NCI-H2196 (cell line): ENCODE data around the gene DGCR8.
A peak's percentile ranks its signal among the peaks of the same experiment; 100 is the strongest.

Experiments
- DNase-seq: peaks from one replicate; lab custom pipeline; 2025; ENCODE audit not compliant: unreplicated experiment; lab: John Stamatoyannopoulos, UW

DGCR8 gene

DNA sequence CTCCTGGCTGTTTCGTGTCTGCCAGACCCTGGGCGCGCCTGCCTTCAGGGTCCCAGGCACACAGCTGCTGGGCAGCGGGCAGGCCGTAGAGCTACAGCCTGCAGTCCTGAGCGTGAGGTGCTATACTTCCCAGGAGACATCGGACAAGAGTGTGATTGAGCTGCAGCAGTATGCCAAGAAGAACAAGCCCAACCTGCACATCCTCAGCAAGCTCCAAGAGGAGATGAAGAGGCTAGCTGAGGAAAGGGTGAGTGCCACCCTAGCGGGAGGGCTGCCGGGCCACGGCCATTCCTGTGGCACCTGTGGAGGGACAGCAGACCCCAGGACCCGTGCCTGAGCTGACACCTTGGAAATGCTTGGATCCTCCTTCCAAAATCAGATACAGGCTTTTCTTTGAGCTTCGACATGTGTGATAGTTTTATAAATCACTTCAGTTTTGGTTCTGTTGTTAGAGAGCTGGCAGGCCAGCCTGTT lies 28.8 kb downstream of the DGCR8 start:
- DNase-seq = no peak

- DNase-seq = no peak
Observed at GRCh38 chr22:20109411-20110358, 29.6 kb downstream of the DGCR8 start.

DNA sequence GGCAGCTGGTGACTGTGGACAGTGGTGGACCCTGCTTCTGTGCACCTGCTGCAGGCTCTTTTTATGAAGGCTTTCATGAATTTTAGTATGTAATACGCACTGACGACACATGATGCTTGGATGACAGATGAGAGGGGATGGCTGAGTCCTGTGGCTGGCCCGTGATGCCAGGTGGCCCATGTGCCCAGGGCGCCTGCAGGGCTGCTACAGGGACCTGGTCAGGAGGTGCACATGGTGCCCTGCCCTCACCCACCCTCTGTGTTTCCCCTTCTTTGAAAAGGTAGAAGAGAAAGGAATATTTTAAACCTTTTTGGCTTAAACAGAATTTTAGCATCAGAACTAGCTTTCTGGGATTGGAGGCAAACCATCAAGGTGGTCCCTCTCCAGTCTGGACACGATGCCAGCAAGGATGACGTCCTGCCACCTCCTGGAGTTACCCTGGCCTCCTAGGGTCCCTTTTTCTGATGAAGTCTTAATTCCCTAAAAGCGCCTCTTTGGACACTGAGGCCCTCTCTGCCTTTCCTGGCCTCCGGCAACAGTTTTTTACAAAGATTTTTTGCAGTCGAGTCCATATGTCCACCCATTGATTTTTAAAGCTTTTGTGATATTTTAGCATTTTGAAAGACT lies 30.4 kb downstream of the DGCR8 start:
- DNase-seq = no peak

- peak; percentile 7 for DNase-seq
Observed at GRCh38 chr22:20111045-20111688, 31.1 kb downstream of the DGCR8 start.

DNA sequence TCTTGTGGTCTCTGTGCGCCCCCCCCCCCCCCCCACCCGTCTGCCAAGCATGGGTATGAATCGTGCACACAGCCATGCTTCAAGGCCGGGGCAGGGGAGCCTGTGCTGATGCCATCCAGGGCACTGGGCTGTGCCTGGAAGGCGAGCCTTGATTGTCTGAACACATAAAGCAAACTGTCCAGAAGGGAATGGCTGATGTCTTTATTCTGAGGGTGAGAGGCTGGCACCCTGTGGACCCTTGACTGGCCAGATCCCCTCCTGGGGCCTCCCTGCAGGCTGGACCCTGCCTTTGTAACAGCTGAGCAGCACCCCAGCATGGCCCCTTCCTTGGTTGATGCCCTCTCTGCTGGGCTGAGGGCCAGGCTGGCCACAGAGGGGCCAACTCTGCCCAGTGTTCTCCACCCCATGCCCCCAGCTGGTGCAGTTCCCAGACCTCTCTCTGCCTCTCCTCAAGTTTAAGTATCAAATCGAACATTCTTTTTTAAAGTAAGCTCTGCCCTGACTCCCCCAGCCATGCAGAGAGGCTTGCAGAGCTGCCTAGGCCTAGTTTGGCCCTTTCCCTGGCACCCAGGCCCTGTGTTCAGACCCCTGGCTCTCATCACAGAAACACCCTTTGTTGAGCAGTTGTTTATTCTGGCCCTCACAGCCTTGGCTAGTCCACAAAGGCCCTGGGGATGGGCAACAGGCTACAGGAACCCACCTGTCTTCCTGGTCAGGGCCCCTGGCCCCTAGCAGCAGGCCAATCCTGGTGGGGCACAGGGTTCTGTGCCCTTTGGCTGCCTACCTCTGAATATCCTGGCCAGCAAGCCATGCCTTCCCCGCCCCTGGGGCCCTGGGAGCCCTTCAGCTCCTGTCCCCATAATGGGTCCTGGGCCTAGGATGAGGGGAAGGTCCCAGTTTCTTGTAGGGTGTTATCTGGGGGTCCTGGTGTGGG lies 31.9 kb downstream of the DGCR8 start:
- no peak for DNase-seq

DNA sequence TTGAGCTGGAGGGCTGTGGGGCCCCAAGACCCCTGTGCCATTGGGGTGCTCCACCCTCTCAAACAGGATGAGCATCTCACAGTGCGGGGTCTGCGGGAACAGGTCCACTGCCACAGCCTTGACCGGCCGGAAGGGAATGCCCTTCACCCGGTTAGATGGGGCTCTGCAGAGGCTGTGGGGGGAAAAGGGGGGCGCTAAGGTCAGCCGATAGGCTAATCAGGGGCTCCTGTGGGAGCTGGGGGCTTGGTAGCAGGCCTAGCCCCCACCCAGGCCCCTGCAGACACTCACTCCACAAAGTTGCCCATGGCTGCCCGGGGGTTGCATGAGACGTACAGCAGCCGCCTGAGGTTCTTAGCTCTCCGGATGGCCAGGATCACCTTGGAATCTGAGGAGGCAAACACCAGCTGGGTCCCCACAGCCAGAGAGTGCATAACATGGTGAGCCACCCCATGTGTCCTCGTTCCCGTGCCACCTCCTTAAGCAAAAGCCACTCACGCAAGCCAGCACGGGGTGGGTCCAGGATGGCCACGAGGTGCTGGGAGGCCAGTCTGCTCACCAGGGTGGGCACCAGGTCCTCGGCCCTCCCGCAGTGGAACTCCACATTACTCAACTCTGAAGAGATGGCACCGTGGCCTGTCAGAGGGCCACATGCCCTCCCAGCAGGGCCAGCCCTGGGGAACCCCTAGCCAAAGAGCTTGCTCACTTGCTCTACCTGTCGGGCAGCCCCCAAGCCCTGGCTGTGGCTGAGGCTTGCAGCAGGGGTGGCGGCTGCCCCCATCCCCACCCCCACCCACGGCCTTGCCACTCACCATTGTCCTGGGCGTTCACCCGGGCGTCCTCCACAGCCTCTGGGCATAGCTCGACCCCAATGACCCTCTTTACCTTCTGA lies 32.8 kb downstream of the DGCR8 start:
- no peak for DNase-seq

GRCh38 chr22:20113551-20114310 lies 33.7 kb downstream of the DGCR8 start:
- DNase-seq = no peak

DNA sequence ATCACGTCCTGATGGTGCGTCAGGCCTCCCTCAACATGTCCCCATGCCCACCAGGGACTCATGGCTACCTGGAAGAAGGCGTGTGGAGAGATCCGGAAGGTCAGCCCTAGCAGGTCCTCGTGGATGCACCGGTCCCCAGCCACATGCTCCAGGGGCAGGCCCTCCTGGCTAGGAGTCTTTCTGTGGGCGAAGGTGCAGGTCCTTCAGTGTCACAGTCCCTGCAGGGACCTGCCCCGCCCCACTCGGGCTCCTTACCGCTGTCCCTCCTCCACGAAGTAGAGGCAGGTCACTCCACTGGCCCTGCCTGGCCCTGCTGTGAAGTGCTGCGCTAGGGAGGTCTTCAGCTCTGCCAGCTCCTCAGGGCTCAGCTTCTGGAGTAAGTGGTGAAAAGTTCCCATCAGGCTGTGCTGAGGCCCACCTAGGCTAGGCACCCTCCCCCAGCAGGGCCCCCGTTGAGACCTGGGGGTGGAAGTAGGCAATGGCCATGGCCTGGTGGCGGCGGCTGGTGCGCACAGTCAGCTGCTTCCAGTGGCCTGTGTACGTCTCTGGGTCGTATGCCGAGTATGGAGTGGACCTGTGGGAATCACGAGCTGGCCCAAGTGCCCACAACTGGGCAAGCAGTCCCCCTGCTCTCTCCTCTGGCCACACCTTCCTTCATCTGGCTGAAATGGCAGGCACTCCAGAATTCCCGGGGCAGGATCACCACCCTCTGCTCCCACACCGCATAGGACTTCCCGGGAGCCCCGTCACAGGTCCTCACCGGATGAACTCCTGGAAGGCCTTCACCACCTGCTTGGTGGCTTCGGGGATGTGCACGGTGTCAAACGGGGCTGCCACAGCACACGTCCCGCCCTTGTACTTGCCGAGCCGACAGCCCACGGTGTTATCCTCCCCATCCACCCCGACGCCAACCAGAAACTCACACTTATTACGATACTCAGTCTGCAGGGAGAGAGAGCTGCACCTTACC lies 34.8 kb downstream of the DGCR8 start:
- no peak for DNase-seq

- DNase-seq = no peak
Observed at GRCh38 chr22:20115691-20116375, 35.8 kb downstream of the DGCR8 start, which contains the start of gene RANBP1. TSS of gene RANBP1 (plus strand) at chr22:20116104. CDS start at chr22:20116185, 81 bp downstream.

DNA sequence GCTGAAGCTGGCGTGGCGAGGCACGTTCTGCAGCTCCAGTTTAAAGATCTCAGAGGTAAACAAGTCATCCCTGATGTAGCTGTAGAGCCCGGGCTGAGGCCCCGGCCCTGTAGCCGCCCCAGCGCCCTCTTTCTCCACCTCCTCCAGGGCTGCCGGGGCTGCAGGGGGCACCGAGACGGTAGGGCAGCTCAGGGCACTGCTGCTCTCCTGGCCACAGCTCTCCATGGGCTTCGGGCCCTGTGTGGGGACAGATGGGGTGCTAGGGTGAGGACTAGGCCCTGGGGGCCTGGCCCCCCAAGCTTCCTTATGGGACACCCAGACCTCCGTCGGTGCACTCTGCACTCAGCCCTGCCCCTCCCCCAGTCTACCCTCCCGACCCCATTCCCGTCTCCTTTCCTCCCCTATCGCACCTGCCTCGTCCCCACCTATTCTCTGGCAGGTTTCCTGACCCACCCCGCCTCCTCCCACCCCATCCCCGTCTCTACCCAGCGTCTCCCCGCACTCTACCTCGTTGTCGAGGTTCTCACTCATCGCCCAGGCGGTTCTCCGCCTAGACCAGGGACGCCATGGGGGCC lies 36.4 kb downstream of the DGCR8 start:
- DNase-seq = no peak

GRCh38 chr22:20116951-20117632 lies 37.1 kb downstream of the DGCR8 start, which contains the start of gene TRMT2A:
TSS of gene TRMT2A (minus strand) at chr22:20117226. CDS start at chr22:20116906, 320 bp downstream.
- DNase-seq = peak; percentile 91

- no peak for DNase-seq
Observed at GRCh38 chr22:20117633-20118299, 37.7 kb downstream of the DGCR8 start.

DNA sequence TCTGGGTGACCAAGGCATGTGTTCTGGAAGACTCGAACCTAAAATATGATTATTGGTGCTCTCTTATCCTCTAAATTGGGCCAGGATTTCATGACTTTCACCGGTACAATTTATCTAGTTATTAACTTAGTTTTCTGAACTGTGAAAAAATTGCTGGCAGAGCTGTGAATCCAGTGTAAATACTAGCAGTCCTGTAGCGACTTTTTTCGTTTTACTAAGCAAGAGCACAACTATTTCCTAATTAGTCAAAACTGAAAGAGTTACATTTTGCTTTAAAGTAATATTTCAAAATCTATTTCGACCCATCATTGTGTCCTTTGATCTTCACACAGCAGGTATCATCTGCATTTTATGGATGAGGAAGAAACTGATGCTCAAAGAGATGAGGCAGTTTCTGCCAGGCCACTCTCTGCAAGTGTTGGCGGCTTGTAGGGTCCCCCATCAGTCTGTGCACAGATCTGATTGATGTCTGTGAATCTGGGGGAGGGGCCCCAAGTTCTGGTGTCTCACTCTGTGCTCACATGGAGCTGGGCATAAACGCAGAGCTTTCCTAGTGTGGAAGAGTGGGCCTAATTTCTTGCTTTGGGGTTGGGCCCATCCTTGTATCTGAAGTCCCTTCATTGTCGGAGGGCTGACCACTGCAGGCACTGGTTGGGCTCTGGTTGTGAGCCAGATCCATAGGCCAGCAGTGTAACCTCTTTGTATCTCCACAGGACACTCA lies 38.4 kb downstream of the DGCR8 start:
- no peak for DNase-seq

GRCh38 chr22:20121856-20122415 lies 41.9 kb downstream of the DGCR8 start:
- no peak for DNase-seq
